ENCODE data around the gene MALRD1.

DNA sequence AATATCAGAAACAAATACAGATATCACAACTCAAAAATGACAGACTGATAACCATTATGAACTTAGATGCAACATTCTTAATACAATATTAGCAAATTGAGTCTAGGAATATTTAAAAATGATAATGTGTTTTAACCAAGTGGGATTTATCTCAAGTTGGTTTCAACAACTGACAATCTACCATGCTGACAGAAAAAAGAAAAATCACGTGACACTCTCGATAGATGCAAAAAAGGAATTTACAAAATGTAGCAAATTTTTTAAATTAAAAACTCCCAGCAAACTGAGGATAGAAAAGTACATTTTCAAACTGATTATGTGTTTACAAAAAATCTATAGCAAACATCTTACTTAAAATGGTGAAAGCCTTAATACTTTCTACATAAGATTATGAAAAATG is 177.4 kb downstream of the MALRD1 start:
- TF ChIP-seq, protein P1, sequence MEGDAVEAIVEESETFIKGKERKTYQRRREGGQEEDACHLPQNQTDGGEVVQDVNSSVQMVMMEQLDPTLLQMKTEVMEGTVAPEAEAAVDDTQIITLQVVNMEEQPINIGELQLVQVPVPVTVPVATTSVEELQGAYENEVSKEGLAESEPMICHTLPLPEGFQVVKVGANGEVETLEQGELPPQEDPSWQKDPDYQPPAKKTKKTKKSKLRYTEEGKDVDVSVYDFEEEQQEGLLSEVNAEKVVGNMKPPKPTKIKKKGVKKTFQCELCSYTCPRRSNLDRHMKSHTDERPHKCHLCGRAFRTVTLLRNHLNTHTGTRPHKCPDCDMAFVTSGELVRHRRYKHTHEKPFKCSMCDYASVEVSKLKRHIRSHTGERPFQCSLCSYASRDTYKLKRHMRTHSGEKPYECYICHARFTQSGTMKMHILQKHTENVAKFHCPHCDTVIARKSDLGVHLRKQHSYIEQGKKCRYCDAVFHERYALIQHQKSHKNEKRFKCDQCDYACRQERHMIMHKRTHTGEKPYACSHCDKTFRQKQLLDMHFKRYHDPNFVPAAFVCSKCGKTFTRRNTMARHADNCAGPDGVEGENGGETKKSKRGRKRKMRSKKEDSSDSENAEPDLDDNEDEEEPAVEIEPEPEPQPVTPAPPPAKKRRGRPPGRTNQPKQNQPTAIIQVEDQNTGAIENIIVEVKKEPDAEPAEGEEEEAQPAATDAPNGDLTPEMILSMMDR (IDR thresholded peaks at IDR 0.05): no peak
- no peak for TF ChIP-seq EZH2 (IDR thresholded peaks at IDR 0.05)

Data from neural progenitor cell (in vitro differentiated cells).